HEK293 (cell line): ENCODE measurements around the gene MT1HL1.

Source experiments
- CTCF ChIA-PET: fragments of 350-600 bp; formaldehyde crosslinking; extraction: SDS; loops from one replicate; lab custom pipeline; 2021; ENCODE audit warnings: antibody characterized with exemption; lab: Yijun Ruan, JAX
- POLR2A ChIA-PET: fragments of 300-600 bp; formaldehyde crosslinking; extraction: SDS; loops from one replicate; lab custom pipeline; 2020; ENCODE audit warnings: antibody characterized with exemption, inconsistent platforms; lab: Yijun Ruan, JAX
- H3K27ac ChIP-seq: fragments of 200-500 bp; sonication (Bioruptor generic); 2 replicates; pipeline ENCODE4 v1.5.1; 2014; ENCODE audit warnings: low read depth, low read length, control low read depth, inconsistent platforms; ENCODE audit errors: extremely low read depth
- H3K36me3 ChIP-seq, 2 experiments: fragments of 200-500 bp in 1 of 2; sonication (Bioruptor generic) in 1 of 2; 1 replicate in 1 of 2; 2 replicates in 1 of 2; pipeline ENCODE4 v1.5.1; 2014 to 2017; ENCODE audit warnings: inconsistent platforms in 2 of 2, low read length in 2 of 2; ENCODE audit not compliant: control insufficient read depth in 2 of 2, insufficient read depth in 1 of 2
- H3K4me1 ChIP-seq: fragments of 200-500 bp; sonication (Bioruptor generic); 2 replicates; pipeline ENCODE4 v1.5.1; 2014; ENCODE audit warnings: mild to moderate bottlenecking, low read length, inconsistent platforms; ENCODE audit not compliant: control insufficient read depth, insufficient read depth
- H3K4me3 ChIP-seq: 2 replicates; pipeline ENCODE4 v1.5.1; 2011; ENCODE audit warnings: low read depth, mild to moderate bottlenecking, control low read depth, low read length, moderate library complexity
- H3K9me3 ChIP-seq: fragments of 200-500 bp; sonication (Bioruptor generic); 2 replicates; pipeline ENCODE4 v1.5.1; 2014; ENCODE audit warnings: low read depth, low read length, inconsistent platforms; ENCODE audit not compliant: control insufficient read depth, insufficient read depth
- BCL11B ChIP-seq: fragments of 450-650 bp; formaldehyde crosslinking; IDR thresholded peaks from 2 replicates; pipeline ENCODE4 v1.5.1; 2016; ENCODE audit warnings: low read depth, missing biosample characterization, missing genetic modification characterization
- ELK4 ChIP-seq: IDR thresholded peaks from 2 replicates; pipeline ENCODE4 v1.6.1; 2011; ENCODE audit warnings: mild to moderate bottlenecking, low read depth, low read length, borderline replicate concordance
- GLIS1 ChIP-seq: fragments of 450-650 bp; formaldehyde crosslinking; IDR thresholded peaks from 2 replicates; pipeline ENCODE4 v1.5.1; 2016; ENCODE audit warnings: missing biosample characterization, missing genetic modification characterization
- GLIS2 ChIP-seq: fragments of 450-650 bp; formaldehyde crosslinking; IDR thresholded peaks from 2 replicates; pipeline ENCODE4 v1.5.1; 2016; ENCODE audit warnings: missing biosample characterization, missing genetic modification characterization
- HIC1 ChIP-seq: fragments of 450-650 bp; formaldehyde crosslinking; IDR thresholded peaks from 2 replicates; pipeline ENCODE4 v1.5.1; 2016; ENCODE audit warnings: missing biosample characterization, missing genetic modification characterization
- PRDM1 ChIP-seq: fragments of 450-650 bp; formaldehyde crosslinking; IDR thresholded peaks from 2 replicates; pipeline ENCODE4; 2016; ENCODE audit warnings: missing biosample characterization, missing genetic modification characterization
- PRDM10 ChIP-seq: fragments of 450-650 bp; formaldehyde crosslinking; IDR thresholded peaks from 2 replicates; pipeline ENCODE4 v1.5.1; 2016; ENCODE audit warnings: missing biosample characterization, missing genetic modification characterization
- ZBTB10 ChIP-seq: fragments of 450-650 bp; formaldehyde crosslinking; IDR thresholded peaks from 2 replicates; pipeline ENCODE4 v1.5.1; 2016; ENCODE audit warnings: missing biosample characterization, missing genetic modification characterization
- ZBTB49 ChIP-seq: fragments of 450-650 bp; formaldehyde crosslinking; IDR thresholded peaks from 2 replicates; pipeline ENCODE4 v1.5.1; 2016; ENCODE audit warnings: missing biosample characterization, missing genetic modification characterization, low read depth
- ZNF169 ChIP-seq: fragments of 450-650 bp; formaldehyde crosslinking; IDR thresholded peaks from 2 replicates; pipeline ENCODE4 v1.5.1; 2016; ENCODE audit warnings: missing biosample characterization, missing genetic modification characterization
- ZNF184 ChIP-seq: fragments of 450-650 bp; IDR thresholded peaks from 2 replicates; pipeline ENCODE4 v1.5.1; 2018; ENCODE audit warnings: missing biosample characterization, mild to moderate bottlenecking, missing genetic modification characterization
- ZNF2 ChIP-seq: fragments of 450-650 bp; formaldehyde crosslinking; IDR thresholded peaks from 2 replicates; pipeline ENCODE4 v1.5.1; 2016; ENCODE audit warnings: missing biosample characterization, missing genetic modification characterization
- ZNF202 ChIP-seq: fragments of 450-650 bp; formaldehyde crosslinking; IDR thresholded peaks from 2 replicates; pipeline ENCODE4 v1.5.1; 2016; ENCODE audit warnings: missing biosample characterization, missing genetic modification characterization, borderline replicate concordance
- ZNF292 ChIP-seq: fragments of 450-650 bp; formaldehyde crosslinking; IDR thresholded peaks from 2 replicates; pipeline ENCODE4 v1.5.1; 2016; ENCODE audit warnings: low read depth, missing biosample characterization, missing genetic modification characterization, borderline replicate concordance
- ZNF416 ChIP-seq: fragments of 450-650 bp; formaldehyde crosslinking; IDR thresholded peaks from 2 replicates; pipeline ENCODE4 v1.5.1; 2016; ENCODE audit warnings: missing biosample characterization, missing genetic modification characterization
- ZNF423 ChIP-seq: fragments of 450-650 bp; formaldehyde crosslinking; IDR thresholded peaks from 2 replicates; pipeline ENCODE4 v1.5.1; 2016; ENCODE audit warnings: missing biosample characterization, missing genetic modification characterization
- ZNF426 ChIP-seq: fragments of 450-650 bp; formaldehyde crosslinking; IDR thresholded peaks from 2 replicates; pipeline ENCODE4 v1.5.1; 2017; ENCODE audit warnings: missing biosample characterization, missing genetic modification characterization, mild to moderate bottlenecking, inconsistent platforms, moderate library complexity
- ZNF521 ChIP-seq: fragments of 450-650 bp; formaldehyde crosslinking; IDR thresholded peaks from 2 replicates; pipeline ENCODE4 v1.5.1; 2017; ENCODE audit warnings: missing biosample characterization, mild to moderate bottlenecking, missing genetic modification characterization
- ZNF530 ChIP-seq: fragments of 450-650 bp; formaldehyde crosslinking; IDR thresholded peaks from 2 replicates; pipeline ENCODE4 v1.5.1; 2016; ENCODE audit warnings: low read depth, missing biosample characterization, missing genetic modification characterization
- ZNF544 ChIP-seq: fragments of 450-650 bp; formaldehyde crosslinking; IDR thresholded peaks from 2 replicates; pipeline ENCODE4 v1.5.0; 2017; ENCODE audit warnings: missing biosample characterization, missing genetic modification characterization
- ZNF549 ChIP-seq: fragments of 450-650 bp; IDR thresholded peaks from 2 replicates; pipeline ENCODE4 v1.5.1; 2018; ENCODE audit warnings: missing biosample characterization, missing genetic modification characterization, mild to moderate bottlenecking, inconsistent platforms, moderate library complexity
- ZNF623 ChIP-seq: fragments of 450-650 bp; formaldehyde crosslinking; IDR thresholded peaks from 2 replicates; pipeline ENCODE4 v1.5.1; 2016; ENCODE audit warnings: missing biosample characterization, missing genetic modification characterization
- ZNF639 ChIP-seq: fragments of 450-650 bp; formaldehyde crosslinking; IDR thresholded peaks from 2 replicates; pipeline ENCODE4 v1.5.1; 2016; ENCODE audit warnings: missing biosample characterization, missing genetic modification characterization

MT1HL1 gene

GRCh38 chr1:237042526-237042891 is 38.3 kb upstream of the MT1HL1 start:
- H3K4me3 ChIP-seq: peak overlapping the region; percentile 69
- no peaks in the 10 kb centered on the region for H3K36me3 ChIP-seq
- H3K4me1 ChIP-seq: peaks cover 28% of the 10 kb centered on the region
- ChIA-PET POLR2A (interaction anchor here (1.0 to 3.2 kb wide), 11 partner anchors 10 to 438 kb away, joined by 3 to 28 read pairs (median 4); partner anchors contain the start of genes HEATR1 and MTR), CTCF (interaction anchor here (0.6 to 5.6 kb wide), 24 partner anchors 9 to 595 kb away, joined by 3 to 46 read pairs (median 4); no protein-coding TSS in a partner anchor)
- H3K9me3 ChIP-seq: no peaks in the 10 kb centered on the region
- peak overlapping the region; percentile 74; the same call in 1 of the 2 replicates for H3K27ac ChIP-seq
- no peak for TF ChIP-seq BCL11B
- no peak for TF ChIP-seq ZNF426 (tag by site-specific recombination)
- TF ChIP-seq ZNF169 (tag by site-specific recombination): no peak
- no peak for TF ChIP-seq PRDM1 (tag by site-specific recombination)
- TF ChIP-seq ZNF544: no peak
- TF ChIP-seq ELK4: no peak
- TF ChIP-seq ZBTB10: no peak; the same call in 1 of the 2 replicates
- no peak for TF ChIP-seq ZNF292 (tag by site-specific recombination)
- TF ChIP-seq PRDM10 (tag by site-specific recombination): 0 out of 2 replicates have a peak, but pooled peaks have one; percentile 7
- TF ChIP-seq ZNF423: no peak; the same call in 1 of the 2 replicates
- peak; percentile 82 for TF ChIP-seq HIC1 (tag by site-specific recombination)
- no peak for TF ChIP-seq ZNF530 (tag by site-specific recombination)
- no peak for TF ChIP-seq ZNF639 (tag by site-specific recombination)
- no peak for TF ChIP-seq ZNF521 (tag by site-specific recombination)
- TF ChIP-seq ZNF202 (tag by site-specific recombination): no peak
- no peak for TF ChIP-seq ZNF416 (tag by site-specific recombination)
- TF ChIP-seq ZNF623 (tag by site-specific recombination): no peak
- TF ChIP-seq ZNF2: peak; percentile 30
- TF ChIP-seq ZNF184 (tag by site-specific recombination): no peak
- TF ChIP-seq ZNF549 (tag by site-specific recombination): no peak
- peak; percentile 89 for TF ChIP-seq GLIS2 (tag by site-specific recombination)
- no peak for TF ChIP-seq GLIS1 (tag by site-specific recombination)
- no peak for TF ChIP-seq ZBTB49 (tag by site-specific recombination)
